ENCODE measurements around the gene MYO1D. TPM values are rescaled to one million over a fixed set of nuclear protein-coding genes. Genes with fewer than 3 reads are reported as not detected.
"Not testable (repeated sequence)": the region's sequence is repeated elsewhere in the genome, so short reads cannot be mapped to it uniquely, and the experiment has no call there.

MYO1D gene
- total RNA-seq, 1 experiment from 2014 or later, result 40.8 TPM

- no peaks in the 10 kb centered on the region for H3K9me2 ChIP-seq (ENCODE audit: insufficient read depth)
- no peaks in the 10 kb centered on the region for H4K20me1 ChIP-seq (ENCODE audit: insufficient read depth)
- no peak for DNase-seq
- no TSS peak for BruUV-seq (replicated peaks)
- no peaks in the 10 kb centered on the region for H3K27me3 ChIP-seq (ENCODE audit: insufficient read depth, low read depth)
- TF ChIP-seq CTCF (conservative IDR thresholded peaks at IDR 0.05) (no peak), EZH2 (IDR thresholded peaks at IDR 0.05; ENCODE audit: low read depth) (no peak)
- H3K79me2 ChIP-seq (ENCODE audit: low read depth), result no peaks in the 10 kb centered on the region
- no peak overlapping the region for H3K27ac ChIP-seq
- no peaks in the 10 kb centered on the region for H3K9me3 ChIP-seq (ENCODE audit: insufficient read depth, low read depth)
- H3F3A ChIP-seq (ENCODE audit: insufficient read depth, low read depth), result no peaks in the 10 kb centered on the region
- no peak overlapping the region for H3K4me3 ChIP-seq
- no peaks in the 10 kb centered on the region for H3K4me1 ChIP-seq (replicated peaks; ENCODE audit: insufficient read depth)
- H3K36me3 ChIP-seq (ENCODE audit: low read depth), result no peaks in the 10 kb centered on the region
- intact Hi-C loops (cut with micrococcal nuclease; ENCODE audit: unreplicated experiment), result loop anchor here (10.0 kb wide), 1 partner anchor 50 kb away; the partner anchor contains the start of gene MYO1D
- H3K4me2 ChIP-seq, result no peak overlapping the region
- ChIA-PET CTCF (interaction anchor here (1.8 kb wide), 1 partner anchor 53 kb away, joined by 5 read pairs; the partner anchor contains the start of gene MYO1D), POLR2A (ENCODE audit: unreplicated experiment) (no interaction called here)
- no peak overlapping the region for H2AFZ ChIP-seq
Observed at GRCh38 chr17:32824334-32824733, 52.6 kb downstream of the MYO1D start.

- Histone ChIP-seq H3K4me1 (replicated peaks; ENCODE audit: insufficient read depth) (no peaks in the 10 kb centered on the region), H3K4me3 (peak overlapping the region; percentile 52; the same call in 1 of the 2 replicates)
- DNase-seq, result no peak
Observed at GRCh38 chr17:32822996-32823395, 53.9 kb downstream of the MYO1D start.

GRCh38 chr17:32821987-32822934 is 54.7 kb downstream of the MYO1D start:
- H3K36me3 ChIP-seq (ENCODE audit: low read depth); POLR2A ChIA-PET (ENCODE audit: unreplicated experiment); H3K9me3 ChIP-seq (ENCODE audit: insufficient read depth, low read depth); BruUV-seq (replicated peaks); H3K27ac ChIP-seq; H4K20me1 ChIP-seq (ENCODE audit: insufficient read depth); H3K27me3 ChIP-seq (ENCODE audit: insufficient read depth, low read depth); H3K4me1 ChIP-seq (replicated peaks; ENCODE audit: insufficient read depth); H3F3A ChIP-seq (ENCODE audit: insufficient read depth, low read depth); H3K9me2 ChIP-seq (ENCODE audit: insufficient read depth); H3K79me2 ChIP-seq (ENCODE audit: low read depth); H2AFZ ChIP-seq; CTCF ChIA-PET: not testable (repeated sequence)
- intact Hi-C loops (cut with micrococcal nuclease; ENCODE audit: unreplicated experiment), result loop anchor here (2.0 to 10.0 kb wide), 2 partner anchors 53 to 319 kb away; partner anchors contain the start of gene MYO1D
- Histone ChIP-seq H3K4me3 (peak overlapping the region; percentile 52; the same call in 1 of the 2 replicates), H3K4me2 (peak overlapping the region; percentile 50; the same call in 1 of the 2 replicates)
- DNase-seq, result peak in 1 of 2 experiments; percentile 16

More at GRCh38 chr17:32822996-32823395, 53.9 kb downstream of the MYO1D start:
- TF ChIP-seq CTCF (conservative IDR thresholded peaks at IDR 0.05) (no peak), EZH2 (IDR thresholded peaks at IDR 0.05; ENCODE audit: low read depth) (no peak)
- H3K27ac ChIP-seq, result no peak overlapping the region
- no TSS peak for BruUV-seq (replicated peaks)
- no peaks in the 10 kb centered on the region for H3K36me3 ChIP-seq (ENCODE audit: low read depth)
- POLR2A ChIA-PET (ENCODE audit: unreplicated experiment), result no interaction called here
- no peaks in the 10 kb centered on the region for H3K9me3 ChIP-seq (ENCODE audit: insufficient read depth, low read depth)
- no peaks in the 10 kb centered on the region for H3K27me3 ChIP-seq (ENCODE audit: insufficient read depth, low read depth)
- no peaks in the 10 kb centered on the region for H4K20me1 ChIP-seq (ENCODE audit: insufficient read depth)
- H3K4me2 ChIP-seq, result peak overlapping the region; percentile 50; the same call in 1 of the 2 replicates
- no peak overlapping the region for H2AFZ ChIP-seq
- CTCF ChIA-PET, result no interaction called here
- H3K9me2 ChIP-seq (ENCODE audit: insufficient read depth), result no peaks in the 10 kb centered on the region
- no peaks in the 10 kb centered on the region for H3K79me2 ChIP-seq (ENCODE audit: low read depth)
- intact Hi-C loops (cut with micrococcal nuclease; ENCODE audit: unreplicated experiment), result loop anchor here (10.0 kb wide), 1 partner anchor 52 kb away; the partner anchor contains the start of gene MYO1D
- H3F3A ChIP-seq (ENCODE audit: insufficient read depth, low read depth), result no peaks in the 10 kb centered on the region
